LNCaP clone FGC (cell line): Measurements from ENCODE around the gene MARVELD2.
"Not testable (repeated sequence)": the region's sequence is repeated elsewhere in the genome, so short reads cannot be mapped to it uniquely, and the experiment has no call there.

ENCODE experiments used
- DNase-seq: peaks from one replicate; pipeline ENCODE4 v3.0.0-alpha.2; 2011; ENCODE audit warnings: low read depth
- H3K4me3 ChIP-seq: 2 replicates; pipeline ENCODE4 v1.5.1; 2011; ENCODE audit warnings: mild to moderate bottlenecking, low read depth, low read length, control low read depth
- TF ChIP-seq, protein P1 (sequence below): IDR thresholded peaks from 2 replicates; pipeline ENCODE4 v1.5.1; 2012; ENCODE audit warnings: mild to moderate bottlenecking; ENCODE audit not compliant: control insufficient read depth, insufficient read depth; ENCODE audit errors: extremely low read depth

MARVELD2 gene, protein sequence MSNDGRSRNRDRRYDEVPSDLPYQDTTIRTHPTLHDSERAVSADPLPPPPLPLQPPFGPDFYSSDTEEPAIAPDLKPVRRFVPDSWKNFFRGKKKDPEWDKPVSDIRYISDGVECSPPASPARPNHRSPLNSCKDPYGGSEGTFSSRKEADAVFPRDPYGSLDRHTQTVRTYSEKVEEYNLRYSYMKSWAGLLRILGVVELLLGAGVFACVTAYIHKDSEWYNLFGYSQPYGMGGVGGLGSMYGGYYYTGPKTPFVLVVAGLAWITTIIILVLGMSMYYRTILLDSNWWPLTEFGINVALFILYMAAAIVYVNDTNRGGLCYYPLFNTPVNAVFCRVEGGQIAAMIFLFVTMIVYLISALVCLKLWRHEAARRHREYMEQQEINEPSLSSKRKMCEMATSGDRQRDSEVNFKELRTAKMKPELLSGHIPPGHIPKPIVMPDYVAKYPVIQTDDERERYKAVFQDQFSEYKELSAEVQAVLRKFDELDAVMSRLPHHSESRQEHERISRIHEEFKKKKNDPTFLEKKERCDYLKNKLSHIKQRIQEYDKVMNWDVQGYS

GRCh38 chr5:69414885-69415583, at the start of gene MARVELD2:
Gene MARVELD2 (plus strand): TSS chr5:69415116. CDS start chr5:69419386, 4,270 bp downstream.
- DNase-seq: peak; percentile 79
- TF ChIP-seq, protein P1, sequence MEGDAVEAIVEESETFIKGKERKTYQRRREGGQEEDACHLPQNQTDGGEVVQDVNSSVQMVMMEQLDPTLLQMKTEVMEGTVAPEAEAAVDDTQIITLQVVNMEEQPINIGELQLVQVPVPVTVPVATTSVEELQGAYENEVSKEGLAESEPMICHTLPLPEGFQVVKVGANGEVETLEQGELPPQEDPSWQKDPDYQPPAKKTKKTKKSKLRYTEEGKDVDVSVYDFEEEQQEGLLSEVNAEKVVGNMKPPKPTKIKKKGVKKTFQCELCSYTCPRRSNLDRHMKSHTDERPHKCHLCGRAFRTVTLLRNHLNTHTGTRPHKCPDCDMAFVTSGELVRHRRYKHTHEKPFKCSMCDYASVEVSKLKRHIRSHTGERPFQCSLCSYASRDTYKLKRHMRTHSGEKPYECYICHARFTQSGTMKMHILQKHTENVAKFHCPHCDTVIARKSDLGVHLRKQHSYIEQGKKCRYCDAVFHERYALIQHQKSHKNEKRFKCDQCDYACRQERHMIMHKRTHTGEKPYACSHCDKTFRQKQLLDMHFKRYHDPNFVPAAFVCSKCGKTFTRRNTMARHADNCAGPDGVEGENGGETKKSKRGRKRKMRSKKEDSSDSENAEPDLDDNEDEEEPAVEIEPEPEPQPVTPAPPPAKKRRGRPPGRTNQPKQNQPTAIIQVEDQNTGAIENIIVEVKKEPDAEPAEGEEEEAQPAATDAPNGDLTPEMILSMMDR: peak; percentile 84
- peak within 1 kb of the TSS; percentile 82 for H3K4me3 ChIP-seq

GRCh38 chr5:69367697-69368279, 47.1 kb upstream of the MARVELD2 start:
- no peak for DNase-seq
- TF ChIP-seq, protein P1: peak; percentile 34
- H3K4me3 ChIP-seq: peak overlapping the region; percentile 80

GRCh38 chr5:69368458-69369339, 46.2 kb upstream of the MARVELD2 start:
- TF ChIP-seq, protein P1: no peak
- H3K4me3 ChIP-seq: peak overlapping the region; percentile 80
- no peak for DNase-seq

DNA sequence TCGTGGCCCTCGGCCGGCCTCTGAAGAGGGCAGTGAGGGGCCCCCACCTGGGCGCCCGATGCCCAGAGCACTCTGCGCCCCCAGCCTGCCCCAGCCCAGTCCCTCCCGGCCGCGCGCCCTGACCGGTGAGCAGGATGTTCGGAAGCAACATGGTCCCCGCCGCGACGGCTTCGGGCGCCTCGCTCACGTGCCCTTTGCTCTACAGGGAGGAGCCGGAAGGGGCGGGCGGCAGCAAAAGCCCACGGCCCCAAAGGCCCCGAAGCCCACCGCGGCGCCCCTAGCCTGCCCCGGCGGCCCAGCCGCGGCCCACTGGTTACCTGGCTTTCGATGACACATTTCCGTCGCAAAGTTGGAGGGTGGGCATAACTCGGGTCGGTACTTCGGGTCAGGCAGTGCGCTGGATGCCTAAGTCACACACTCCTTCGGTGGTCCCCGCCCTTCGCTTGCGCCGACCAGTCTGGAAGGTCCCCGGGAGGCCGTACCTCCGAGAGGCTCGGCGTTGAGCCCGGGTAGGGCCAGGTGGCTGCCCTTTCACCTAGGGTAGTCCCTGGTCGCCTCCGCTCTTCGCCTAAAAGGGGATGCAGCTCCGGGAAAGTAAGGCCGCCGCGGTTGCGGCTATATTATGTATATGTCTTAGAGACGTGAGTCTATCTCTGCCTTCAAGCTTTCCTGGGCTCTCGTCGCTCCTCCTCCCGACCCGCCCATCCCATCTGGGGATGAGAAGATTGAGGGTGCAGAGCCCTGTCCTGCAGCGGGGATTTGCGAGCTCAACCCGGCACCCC, 45.4 kb upstream of the MARVELD2 start, which contains the start of the genes AK6, RAD17 and TAF9:
AK6 (minus strand) TSS at position 181 of the 782 bp plus-strand sequence; CDS start at position 151, 30 bp downstream.
RAD17 (plus strand) TSS at position 479 of the 782 bp plus-strand sequence. CDS start 2,391 bp downstream, outside the sequence.
TAF9 (minus strand) TSS at position 181 of the 782 bp plus-strand sequence. CDS start 3,783 bp downstream, outside the sequence.
- H3K4me3 ChIP-seq: peak within 1 kb of the TSS; percentile 80
- TF ChIP-seq, protein P1: no peak
- DNase-seq: peak; percentile 77

GRCh38 chr5:69370335-69370734, 44.6 kb upstream of the MARVELD2 start:
- H3K4me3 ChIP-seq: peak overlapping the region; percentile 80
- DNase-seq: not testable (repeated sequence)

DNA sequence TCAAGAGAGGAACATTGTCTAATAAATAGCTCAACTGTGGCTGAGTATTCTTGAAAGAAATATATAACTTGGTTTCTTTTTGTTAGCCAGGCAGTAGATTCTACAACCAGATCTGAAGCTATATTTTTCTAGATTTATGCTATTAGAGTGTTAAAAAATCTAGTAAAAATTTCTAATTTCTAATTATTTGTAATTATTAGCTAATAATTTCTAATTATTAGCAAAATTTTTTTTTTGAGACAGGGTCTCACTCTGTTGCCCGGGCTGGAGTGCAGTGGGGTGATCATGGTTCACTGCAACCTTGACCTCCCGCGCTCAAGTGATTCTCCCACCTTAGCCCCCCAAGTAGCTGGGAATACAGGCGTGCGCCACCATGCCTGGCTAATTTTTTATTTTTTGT, 42.5 kb upstream of the MARVELD2 start:
- TF ChIP-seq, protein P1: no peak
- DNase-seq: no peak
- H3K4me3 ChIP-seq: no peak overlapping the region
